HG03432 (cell line): ENCODE results near the gene CTAGE9.

Source experiments
- ATAC-seq: cut with Tn5 transposase; IDR thresholded peaks from one replicate; pipeline ENCODE4 v1.9.1; 2021; ENCODE audit warnings: mild to moderate bottlenecking, moderate library complexity; ENCODE audit not compliant: unreplicated experiment

The CTAGE9 gene

DNA sequence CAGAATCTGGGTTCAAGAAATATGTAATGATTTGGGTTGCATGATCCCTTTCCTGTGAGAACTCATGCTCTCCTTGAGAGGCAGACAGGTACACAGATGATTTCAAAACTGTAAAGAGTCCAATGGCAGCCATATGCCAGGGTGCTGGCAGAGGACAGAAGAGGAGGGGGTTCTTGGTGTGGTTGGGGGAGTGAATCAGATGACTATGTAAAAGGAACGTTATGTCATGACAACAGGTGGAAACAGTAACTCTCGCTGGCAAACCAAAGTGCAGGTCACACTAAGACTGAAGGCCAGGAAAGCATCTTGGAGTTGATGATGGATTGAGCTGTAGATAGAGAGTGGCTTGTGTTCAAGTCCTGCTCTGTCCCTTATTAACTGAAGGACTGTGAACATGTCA lies 29.9 kb downstream of the CTAGE9 start:
- no peak for ATAC-seq

DNA sequence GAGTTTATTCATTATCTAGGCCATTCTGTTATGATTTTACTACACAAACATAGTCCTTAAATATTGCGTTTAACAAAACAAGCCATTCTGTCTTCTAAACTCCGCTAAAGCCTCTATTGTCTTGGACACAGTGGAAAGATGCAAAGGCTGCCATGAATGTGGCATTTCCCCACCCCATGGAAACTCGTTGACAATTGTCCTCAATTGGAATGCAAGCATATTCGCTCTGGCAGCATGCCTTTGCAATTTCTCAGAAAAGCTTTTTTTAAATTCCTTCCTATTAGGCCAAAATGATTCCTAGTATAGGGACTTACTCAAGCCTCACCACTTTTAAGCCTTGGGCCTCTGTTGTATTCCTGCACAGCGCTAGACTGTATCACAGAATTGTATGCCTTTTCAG lies 32.4 kb downstream of the CTAGE9 start:
- ATAC-seq, result no peak

DNA sequence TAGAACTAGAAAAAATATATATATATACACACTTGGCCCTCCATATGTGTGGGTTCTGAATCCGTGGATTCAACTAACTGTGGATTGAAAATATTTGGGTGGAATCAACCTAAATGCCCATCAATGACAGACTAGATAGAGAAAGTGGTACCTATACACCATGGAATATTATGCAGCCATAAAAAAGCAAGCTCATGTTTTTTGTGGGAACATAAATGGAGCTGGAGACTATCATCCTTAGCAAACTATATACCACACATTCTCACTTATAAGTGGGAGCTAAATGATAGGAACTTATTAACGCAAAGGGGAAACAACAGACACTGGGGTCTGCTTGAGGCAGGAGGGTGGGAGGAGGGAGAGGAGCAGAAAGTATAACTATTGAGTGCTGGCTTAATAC lies 37.6 kb downstream of the CTAGE9 start:
- no peak for ATAC-seq

DNA sequence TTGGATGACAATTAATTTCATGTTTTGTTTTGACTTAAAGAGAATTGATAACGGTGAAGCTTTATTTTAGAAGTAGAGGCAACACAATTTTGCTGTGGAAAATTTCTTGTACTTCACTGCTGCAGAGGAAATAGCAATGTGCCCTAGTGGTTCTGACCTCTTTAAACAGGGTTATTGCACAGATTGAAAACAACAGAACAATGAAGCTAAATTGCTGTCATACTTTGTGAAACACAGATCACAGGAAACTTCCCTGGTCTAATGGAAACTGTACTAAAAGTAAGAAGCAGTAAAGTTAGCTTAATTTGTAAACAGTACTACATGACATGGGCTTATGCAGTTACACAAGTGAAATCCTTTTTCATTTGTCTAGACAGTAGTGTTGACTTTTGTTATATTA lies 40.9 kb downstream of the CTAGE9 start:
- no peak for ATAC-seq

DNA sequence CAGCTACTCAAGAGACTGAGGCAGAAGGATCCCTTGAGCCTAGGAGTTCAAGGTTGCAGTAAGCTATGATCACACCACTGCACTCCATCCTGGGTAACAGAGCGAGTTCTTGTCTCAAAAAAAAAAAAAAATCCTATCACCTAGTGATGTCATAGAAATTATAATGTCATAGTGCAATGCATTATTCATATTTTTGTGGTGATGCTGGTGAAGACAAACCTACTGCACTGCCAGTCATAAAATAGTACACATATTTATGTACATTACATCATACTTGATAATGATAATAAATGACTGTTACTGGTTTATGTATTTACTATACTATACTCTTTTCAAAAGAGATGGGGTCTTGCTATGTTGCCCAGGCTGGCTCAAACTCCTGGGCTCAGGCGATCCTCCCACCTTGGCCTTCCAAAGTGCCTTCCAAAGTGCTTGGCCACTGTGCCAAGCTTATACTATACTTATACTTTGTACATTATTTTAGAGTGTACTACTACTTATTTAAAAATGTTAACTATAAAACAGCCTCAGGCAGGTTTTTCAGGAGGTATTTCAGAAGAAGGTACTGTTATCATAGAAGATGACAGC lies 47.1 kb downstream of the CTAGE9 start:
- ATAC-seq, result no peak

DNA sequence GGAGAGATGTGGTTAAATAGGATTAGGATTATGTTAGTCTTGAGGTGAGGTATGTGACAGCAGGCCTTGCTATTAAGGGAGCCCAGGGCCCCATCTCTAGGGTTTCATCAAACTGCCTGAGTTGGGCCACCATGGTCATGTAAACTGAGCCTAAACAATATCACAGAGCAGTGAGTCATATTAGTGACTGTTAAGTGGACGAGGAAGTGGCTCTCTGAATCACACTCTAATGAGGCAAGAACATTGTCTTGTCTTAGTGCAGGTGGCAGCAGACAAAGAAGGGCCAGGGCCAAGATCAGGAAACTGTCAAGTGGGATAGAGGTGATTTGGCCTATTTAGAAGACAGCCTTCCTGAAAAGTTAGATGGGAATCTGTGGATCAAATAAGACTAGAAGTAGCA lies 50.6 kb downstream of the CTAGE9 start:
- no peak for ATAC-seq
